Parathyroid adenoma (tissue), 2 donors: ENCODE measurements around the gene BCORL1.

Experiments
- H2AFZ ChIP-seq: fragments of 300-600 bp; sonication (generic); one replicate; pipeline ENCODE4 v1.7.0; 2017; ENCODE audit warnings: antibody characterized with exemption, mild to moderate bottlenecking
- H3K27ac ChIP-seq: fragments of 300-600 bp; sonication (generic); one replicate; pipeline ENCODE4 v1.7.0; 2017
- H3K27me3 ChIP-seq: fragments of 300-600 bp; sonication (generic); one replicate; pipeline ENCODE4 v1.7.0; 2017; ENCODE audit warnings: low read length; ENCODE audit not compliant: control insufficient read depth, insufficient read depth
- H3K36me3 ChIP-seq: fragments of 300-600 bp; sonication (generic); one replicate; pipeline ENCODE4 v1.7.0; 2017; ENCODE audit warnings: low read length; ENCODE audit not compliant: control insufficient read depth, insufficient read depth
- H3K4me1 ChIP-seq: fragments of 300-600 bp; sonication (generic); one replicate; pipeline ENCODE4 v1.7.0; 2017; ENCODE audit warnings: control low read depth
- H3K4me2 ChIP-seq: fragments of 300-600 bp; sonication (generic); one replicate; pipeline ENCODE4 v1.7.0; 2017; ENCODE audit warnings: low read length
- H3K4me3 ChIP-seq: fragments of 300-600 bp; sonication (generic); one replicate; pipeline ENCODE4 v1.7.0; 2017; ENCODE audit warnings: low read depth, low read length
- H3K79me2 ChIP-seq: fragments of 300-600 bp; sonication (generic); one replicate; pipeline ENCODE4 v1.7.0; 2017; ENCODE audit warnings: control low read depth
- H3K9ac ChIP-seq: fragments of 300-600 bp; sonication (generic); one replicate; pipeline ENCODE4 v1.7.0; 2017; ENCODE audit warnings: mild to moderate bottlenecking
- H3K9me3 ChIP-seq: fragments of 300-600 bp; sonication (generic); one replicate; pipeline ENCODE4 v1.7.0; 2017; ENCODE audit warnings: low read length; ENCODE audit not compliant: control insufficient read depth
- CTCF ChIP-seq: fragments of 300-600 bp; sonication (generic); IDR thresholded peaks from one replicate; pipeline ENCODE4 v1.7.0; 2017; ENCODE audit warnings: antibody characterized with exemption, mild to moderate bottlenecking
- donor health status: primary hyperparathyroidism.

Gene BCORL1

GRCh38 chrX:130097507-130098209 lies 115.2 kb downstream of the BCORL1 start:
- H2AFZ ChIP-seq = peak overlapping the region; percentile 56

GRCh38 chrX:130098210-130098552 lies 115.7 kb downstream of the BCORL1 start:
- no peaks in the 10 kb centered on the region for H3K36me3 ChIP-seq
- no peak overlapping the region for H3K9ac ChIP-seq
- no peaks in the 10 kb centered on the region for H3K9me3 ChIP-seq
- H3K4me1 ChIP-seq = peaks cover 4% of the 10 kb centered on the region
- H3K27ac ChIP-seq = no peak overlapping the region
- peak overlapping the region; percentile 56 for H2AFZ ChIP-seq
- H3K4me3 ChIP-seq = no peak overlapping the region
- H3K79me2 ChIP-seq = no peaks in the 10 kb centered on the region
- H3K27me3 ChIP-seq = no peaks in the 10 kb centered on the region
- H3K4me2 ChIP-seq = no peak overlapping the region
- TF ChIP-seq CTCF = no peak

More at GRCh38 chrX:130097507-130098209, 115.2 kb downstream of the BCORL1 start:
- Histone ChIP-seq H3K4me2 (no peak overlapping the region), H3K9me3 (no peaks in the 10 kb centered on the region), H3K4me3 (no peak overlapping the region), H3K36me3 (no peaks in the 10 kb centered on the region), H3K27ac (no peak overlapping the region), H3K27me3 (no peaks in the 10 kb centered on the region), H3K9ac (no peak overlapping the region), H3K79me2 (no peaks in the 10 kb centered on the region), H3K4me1 (peaks cover 4% of the 10 kb centered on the region)
- no peak for TF ChIP-seq CTCF

- Histone ChIP-seq H2AFZ (no peak overlapping the region), H3K27me3 (no peaks in the 10 kb centered on the region), H3K27ac (no peak overlapping the region), H3K4me1 (peaks cover 4% of the 10 kb centered on the region), H3K36me3 (no peaks in the 10 kb centered on the region), H3K9ac (no peak overlapping the region), H3K9me3 (no peaks in the 10 kb centered on the region), H3K4me2 (no peak overlapping the region), H3K4me3 (no peak overlapping the region), H3K79me2 (no peaks in the 10 kb centered on the region)
- no peak for TF ChIP-seq CTCF
Measured at GRCh38 chrX:130100180-130100579, 117.7 kb downstream of the BCORL1 start.

GRCh38 chrX:130103605-130104004 lies 121.2 kb downstream of the BCORL1 start:
- H3K27me3 ChIP-seq = no peaks in the 10 kb centered on the region
- H3K4me3 ChIP-seq = no peak overlapping the region
- H3K4me1 ChIP-seq = no peaks in the 10 kb centered on the region
- H2AFZ ChIP-seq = no peak overlapping the region
- H3K9ac ChIP-seq = no peak overlapping the region
- no peak overlapping the region for H3K4me2 ChIP-seq
- no peaks in the 10 kb centered on the region for H3K9me3 ChIP-seq
- H3K79me2 ChIP-seq = no peaks in the 10 kb centered on the region
- no peaks in the 10 kb centered on the region for H3K36me3 ChIP-seq
- no peak for TF ChIP-seq CTCF
- H3K27ac ChIP-seq = no peak overlapping the region

GRCh38 chrX:130105244-130105643 lies 122.8 kb downstream of the BCORL1 start:
- Histone ChIP-seq H3K9me3 (no peaks in the 10 kb centered on the region), H3K27ac (no peak overlapping the region)

More at GRCh38 chrX:130105244-130105643, 122.8 kb downstream of the BCORL1 start:
- H3K36me3 ChIP-seq = no peaks in the 10 kb centered on the region
- H3K4me2 ChIP-seq = no peak overlapping the region
- H2AFZ ChIP-seq = no peak overlapping the region
- no peak for TF ChIP-seq CTCF
- no peaks in the 10 kb centered on the region for H3K27me3 ChIP-seq
- H3K4me1 ChIP-seq = no peaks in the 10 kb centered on the region
- no peak overlapping the region for H3K4me3 ChIP-seq
- H3K9ac ChIP-seq = no peak overlapping the region
- H3K79me2 ChIP-seq = no peaks in the 10 kb centered on the region
